ENCODE data around the gene TICAM2. TPM values are rescaled to one million over a fixed set of nuclear protein-coding genes. Genes with fewer than 3 reads are reported as not detected.

Gene TICAM2
- total and polyA plus RNA-seq, 10 of the 15 experiments (the other 5 are each of a cell fraction or from before 2014, with no cell fraction given), result 0.14 to 7.0 (median 2.9) TPM

- TF ChIP-seq, protein P1, sequence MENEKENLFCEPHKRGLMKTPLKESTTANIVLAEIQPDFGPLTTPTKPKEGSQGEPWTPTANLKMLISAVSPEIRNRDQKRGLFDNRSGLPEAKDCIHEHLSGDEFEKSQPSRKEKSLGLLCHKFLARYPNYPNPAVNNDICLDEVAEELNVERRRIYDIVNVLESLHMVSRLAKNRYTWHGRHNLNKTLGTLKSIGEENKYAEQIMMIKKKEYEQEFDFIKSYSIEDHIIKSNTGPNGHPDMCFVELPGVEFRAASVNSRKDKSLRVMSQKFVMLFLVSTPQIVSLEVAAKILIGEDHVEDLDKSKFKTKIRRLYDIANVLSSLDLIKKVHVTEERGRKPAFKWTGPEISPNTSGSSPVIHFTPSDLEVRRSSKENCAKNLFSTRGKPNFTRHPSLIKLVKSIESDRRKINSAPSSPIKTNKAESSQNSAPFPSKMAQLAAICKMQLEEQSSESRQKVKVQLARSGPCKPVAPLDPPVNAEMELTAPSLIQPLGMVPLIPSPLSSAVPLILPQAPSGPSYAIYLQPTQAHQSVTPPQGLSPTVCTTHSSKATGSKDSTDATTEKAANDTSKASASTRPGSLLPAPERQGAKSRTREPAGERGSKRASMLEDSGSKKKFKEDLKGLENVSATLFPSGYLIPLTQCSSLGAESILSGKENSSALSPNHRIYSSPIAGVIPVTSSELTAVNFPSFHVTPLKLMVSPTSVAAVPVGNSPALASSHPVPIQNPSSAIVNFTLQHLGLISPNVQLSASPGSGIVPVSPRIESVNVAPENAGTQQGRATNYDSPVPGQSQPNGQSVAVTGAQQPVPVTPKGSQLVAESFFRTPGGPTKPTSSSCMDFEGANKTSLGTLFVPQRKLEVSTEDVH (IDR thresholded peaks at IDR 0.05; ENCODE audit: low read depth, partially characterized antibody), result peak; percentile 29
- TF ChIP-seq RBBP5 (conservative IDR thresholded peaks at IDR 0.05), result no peak
- TF ChIP-seq MYB (IDR thresholded peaks at IDR 0.05; ENCODE audit: borderline replicate concordance, low read depth, low read length), result no peak
- no peak for TF ChIP-seq EZH2 (IDR thresholded peaks at IDR 0.05; ENCODE audit: borderline replicate concordance, control insufficient read depth, low read depth, low read length)
- TF ChIP-seq NFIC (IDR thresholded peaks at IDR 0.05; ENCODE audit: low read depth, low read length), result peak; percentile 84
- TF ChIP-seq JUND (IDR thresholded peaks at IDR 0.05; ENCODE audit: low read depth, low read length), result peak; percentile 76; the same call in 1 of the 2 replicates
- TF ChIP-seq ZNF384 (IDR thresholded peaks at IDR 0.05; ENCODE audit: borderline replicate concordance, low read depth, low read length), result 0 out of 2 replicates have a peak, but pooled peaks have one; percentile 32
- TF ChIP-seq, protein P2, sequence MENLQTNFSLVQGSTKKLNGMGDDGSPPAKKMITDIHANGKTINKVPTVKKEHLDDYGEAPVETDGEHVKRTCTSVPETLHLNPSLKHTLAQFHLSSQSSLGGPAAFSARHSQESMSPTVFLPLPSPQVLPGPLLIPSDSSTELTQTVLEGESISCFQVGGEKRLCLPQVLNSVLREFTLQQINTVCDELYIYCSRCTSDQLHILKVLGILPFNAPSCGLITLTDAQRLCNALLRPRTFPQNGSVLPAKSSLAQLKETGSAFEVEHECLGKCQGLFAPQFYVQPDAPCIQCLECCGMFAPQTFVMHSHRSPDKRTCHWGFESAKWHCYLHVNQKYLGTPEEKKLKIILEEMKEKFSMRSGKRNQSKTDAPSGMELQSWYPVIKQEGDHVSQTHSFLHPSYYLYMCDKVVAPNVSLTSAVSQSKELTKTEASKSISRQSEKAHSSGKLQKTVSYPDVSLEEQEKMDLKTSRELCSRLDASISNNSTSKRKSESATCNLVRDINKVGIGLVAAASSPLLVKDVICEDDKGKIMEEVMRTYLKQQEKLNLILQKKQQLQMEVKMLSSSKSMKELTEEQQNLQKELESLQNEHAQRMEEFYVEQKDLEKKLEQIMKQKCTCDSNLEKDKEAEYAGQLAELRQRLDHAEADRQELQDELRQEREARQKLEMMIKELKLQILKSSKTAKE (IDR thresholded peaks at IDR 0.05; ENCODE audit: low read depth, poor library complexity, severe bottlenecking), result peak; percentile 73
- no peak for TF ChIP-seq SREBF1 (IDR thresholded peaks at IDR 0.05; ENCODE audit: low read length)
- TF ChIP-seq KLF5 (IDR thresholded peaks at IDR 0.05; ENCODE audit: partially characterized antibody), result no peak
- peak; percentile 99 for TF ChIP-seq MEF2B (IDR thresholded peaks at IDR 0.05; ENCODE audit: partially characterized antibody, poor library complexity, severe bottlenecking)
- peak in 1 of 2 experiments; percentile 40; a peak in 1 of 4 replicates for TF ChIP-seq CEBPB (IDR thresholded peaks at IDR 0.05; ENCODE audit: borderline replicate concordance in 1 of 2, low read depth in 2 of 2, low read length in 2 of 2)
- peak; percentile 73; the same call in 1 of the 2 replicates for TF ChIP-seq RB1 (IDR thresholded peaks at IDR 0.05; ENCODE audit: borderline replicate concordance)
- TF ChIP-seq GABPA (IDR thresholded peaks at IDR 0.05; ENCODE audit: low read depth), result no peak
- no peak for TF ChIP-seq PML (IDR thresholded peaks at IDR 0.05; ENCODE audit: low read length)
- no peak for TF ChIP-seq NR2F1 (conservative IDR thresholded peaks at IDR 0.05)
- TF ChIP-seq RELB (IDR thresholded peaks at IDR 0.05; ENCODE audit: low read depth), result peak; percentile 75
- peak; percentile 94 for TF ChIP-seq POU2F2 (IDR thresholded peaks at IDR 0.05; ENCODE audit: borderline replicate concordance, low read depth, low read length)
- peak; percentile 36 to 59; a peak in 3 of 4 replicates for TF ChIP-seq IKZF2 (IDR thresholded peaks at IDR 0.05)
- 0 out of 2 replicates have a peak, but pooled peaks have one; percentile 34 for TF ChIP-seq MEF2A (IDR thresholded peaks at IDR 0.05; ENCODE audit: insufficient read depth, low read depth, low read length)
- TF ChIP-seq WRNIP1 (IDR thresholded peaks at IDR 0.05; ENCODE audit: borderline replicate concordance, low read depth, low read length), result no peak
- no peak for TF ChIP-seq SP1 (IDR thresholded peaks at IDR 0.05; ENCODE audit: low read depth, low read length)
- TF ChIP-seq BHLHE40 (IDR thresholded peaks at IDR 0.05; ENCODE audit: borderline replicate concordance in 1 of 2, low read depth in 2 of 2, low read length in 1 of 2), result peak in 1 of 2 experiments; percentile 57; a peak in 2 of 4 replicates
- TF ChIP-seq EGR1 (IDR thresholded peaks at IDR 0.05; ENCODE audit: borderline replicate concordance in 1 of 2, low read depth in 2 of 2, low read length in 2 of 2), result no peak; a peak in 1 of 3 replicates
These were observed 22.5 kb downstream of the TICAM2 start (continued) for GRCh38 chr5:115579747-115580173.

Measured in GM12878 (cell line).